ENCODE results near the gene OTOS.
A peak's percentile ranks its signal among the peaks of the same experiment; 100 is the strongest.

OTOS gene

DNA sequence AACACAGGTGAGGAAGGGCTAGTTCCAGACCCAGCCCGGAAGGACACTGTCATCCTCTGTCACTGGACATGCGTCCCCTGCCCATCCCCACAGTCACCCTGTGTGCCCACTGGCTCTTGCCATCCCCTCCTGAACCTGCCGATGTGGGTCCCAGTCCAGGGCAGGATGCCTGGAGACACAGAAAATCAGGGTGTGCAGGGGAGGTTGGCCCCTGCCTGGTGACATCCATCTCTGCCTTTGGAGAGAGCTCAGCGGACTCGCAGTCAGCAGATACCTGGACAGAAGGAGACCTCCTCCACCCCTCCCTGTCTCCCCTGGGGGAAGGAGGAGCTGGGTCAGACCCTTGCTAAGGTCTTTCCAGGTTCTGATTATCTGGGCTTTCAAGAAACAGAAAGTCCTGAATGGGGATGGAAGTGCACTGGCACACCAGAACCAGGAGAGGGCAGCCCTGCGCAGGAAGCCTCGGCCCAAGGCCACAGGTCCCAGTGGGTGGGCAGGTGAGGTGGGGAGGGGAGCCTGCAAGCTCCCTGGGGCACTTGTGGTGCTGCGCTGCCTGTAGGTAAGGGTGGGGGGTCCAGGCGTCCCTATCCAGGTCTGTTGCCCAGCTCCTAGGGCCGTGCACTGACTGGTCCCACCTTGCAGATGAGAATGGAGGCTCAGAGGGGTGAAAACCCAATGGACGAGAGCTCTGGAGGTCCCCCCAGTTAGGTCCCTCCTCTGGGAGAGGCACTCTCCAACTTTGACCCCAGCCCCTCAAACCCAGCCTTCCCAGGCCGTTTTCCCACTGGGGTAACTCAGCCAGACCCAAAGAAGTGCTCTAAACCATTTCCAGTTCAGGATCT lies 9.7 kb upstream of the OTOS start:
- DNase-seq, result peak; percentile 42 to 55 (median 46)

DNA sequence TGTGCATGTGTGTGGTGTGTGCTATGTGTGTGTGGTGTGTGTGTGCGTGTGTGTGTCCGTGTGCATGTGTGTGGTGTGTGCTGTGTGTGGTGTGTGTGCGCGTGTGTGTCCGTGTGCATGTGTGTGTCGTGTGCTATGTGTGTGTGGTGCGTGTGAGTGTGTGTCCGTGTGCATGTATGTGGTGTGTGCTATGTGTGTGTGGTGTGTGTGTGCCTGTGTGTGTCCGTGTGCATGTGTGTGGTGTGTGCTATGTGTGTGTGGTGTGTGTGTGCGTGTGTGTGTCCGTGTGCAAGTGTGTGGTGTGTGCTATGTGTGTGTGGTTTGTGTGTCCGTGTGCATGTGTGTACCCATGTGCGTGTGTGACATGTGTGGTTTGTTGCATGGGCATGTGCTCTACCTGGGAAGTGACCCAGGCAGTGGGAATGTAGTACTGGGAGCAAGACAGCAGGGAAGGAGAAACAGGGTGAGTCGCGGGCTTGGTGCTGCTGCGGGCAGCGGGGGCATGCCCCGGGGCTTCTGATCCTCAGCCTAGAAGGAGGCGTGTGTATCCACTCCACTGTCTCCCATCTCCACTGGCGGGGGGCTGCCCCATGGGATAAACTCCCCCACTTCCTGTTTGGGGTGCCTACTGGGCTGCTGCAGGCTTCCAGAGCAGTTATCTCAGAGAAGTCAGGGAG lies 7.6 kb upstream of the OTOS start:
- DNase-seq, result no peak

DNA sequence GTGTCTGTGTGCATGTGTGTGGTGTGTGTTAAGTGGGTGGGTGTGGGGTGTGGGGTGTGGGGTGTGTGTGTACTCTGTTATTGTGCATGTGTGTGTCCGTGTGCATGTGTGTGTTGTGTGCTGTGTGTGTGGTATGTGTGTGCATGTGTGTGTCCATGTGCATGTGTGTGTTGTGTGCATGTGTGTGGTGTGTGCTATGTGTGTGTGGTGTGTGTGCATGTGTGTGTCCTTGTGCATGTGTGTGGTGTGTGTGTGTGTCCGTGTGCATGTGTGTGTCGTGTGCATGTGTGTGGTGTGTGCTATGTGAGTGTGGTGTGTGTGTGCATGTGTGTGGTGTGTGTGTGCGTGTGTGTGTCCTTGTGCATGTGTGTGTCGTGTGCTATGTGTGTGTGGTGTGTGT lies 6.9 kb upstream of the OTOS start:
- no peak for DNase-seq

DNA sequence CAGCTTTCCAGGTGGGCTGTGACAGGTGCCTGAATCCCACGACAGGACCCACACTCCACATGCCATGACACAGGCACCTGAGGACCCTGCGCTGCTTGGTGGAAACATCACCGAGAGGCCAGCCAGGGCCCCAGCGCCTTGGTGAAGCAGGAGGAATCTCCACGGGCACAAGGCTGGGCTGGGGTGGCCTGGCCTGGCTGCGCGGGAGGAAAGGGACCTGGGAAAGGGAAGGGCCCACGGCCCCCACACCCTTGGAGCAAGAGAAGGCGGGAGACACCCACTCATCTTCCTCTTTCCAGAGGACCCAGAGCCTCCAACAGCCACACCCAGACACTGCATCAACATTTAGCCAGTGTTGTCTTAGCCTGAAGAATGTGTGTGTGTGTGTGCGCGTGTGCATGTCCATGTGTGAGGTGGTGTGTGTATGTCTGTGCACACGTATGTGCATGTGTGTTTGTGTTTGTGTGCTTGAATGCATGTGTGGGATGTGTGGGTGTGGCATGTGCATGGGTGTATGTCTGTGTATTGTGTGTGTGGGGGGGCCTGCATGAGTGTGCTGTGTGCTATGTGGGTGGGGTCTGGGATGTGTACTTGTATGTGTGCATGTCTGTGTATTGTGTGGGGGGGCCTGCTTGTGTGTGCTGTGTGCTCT lies 6.3 kb upstream of the OTOS start:
- DNase-seq, result peak in 2 of 3 donors; percentile 25 to 35

DNA sequence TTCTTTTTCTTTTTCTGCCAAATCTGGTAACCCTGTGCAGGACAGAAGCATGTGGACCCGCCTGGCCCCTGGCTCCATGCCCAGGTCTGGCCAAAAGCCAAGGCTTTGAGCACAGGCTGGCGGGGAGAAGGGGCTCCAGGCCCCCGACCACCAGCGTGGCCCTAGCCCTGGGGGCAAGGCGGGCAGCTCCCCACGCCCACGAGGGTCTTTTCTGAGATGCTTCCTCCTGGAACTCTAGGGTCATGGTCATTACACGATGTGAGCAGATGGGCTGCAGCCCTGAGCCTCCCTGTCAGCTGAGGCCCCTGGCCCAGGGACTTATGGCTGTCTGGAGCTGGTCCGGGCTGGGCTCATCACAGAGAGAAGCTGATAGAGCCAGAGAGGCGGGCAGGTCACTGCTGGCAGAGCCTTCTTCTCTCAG lies 5.7 kb upstream of the OTOS start:
- DNase-seq, result no peak

DNA sequence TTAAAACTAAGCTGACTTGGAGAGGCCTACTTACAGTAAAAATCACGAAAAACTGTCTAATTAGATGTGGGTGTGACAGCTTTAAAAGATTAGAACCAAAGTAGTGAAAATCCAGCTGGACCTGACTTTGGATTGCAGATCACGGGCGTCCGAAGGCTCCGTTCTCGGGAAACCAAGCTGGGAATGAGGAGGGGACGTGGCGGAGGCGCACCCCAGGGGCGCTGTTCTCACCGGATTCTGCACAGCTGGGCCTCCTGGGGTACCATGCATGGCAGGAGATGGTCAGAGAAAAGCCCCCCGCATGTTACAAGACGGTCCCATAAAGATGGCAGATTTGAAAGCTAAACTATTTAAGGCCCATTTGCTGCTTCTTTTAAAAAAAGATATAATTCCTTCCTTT lies 5.0 kb upstream of the OTOS start:
- no peak for DNase-seq

DNA sequence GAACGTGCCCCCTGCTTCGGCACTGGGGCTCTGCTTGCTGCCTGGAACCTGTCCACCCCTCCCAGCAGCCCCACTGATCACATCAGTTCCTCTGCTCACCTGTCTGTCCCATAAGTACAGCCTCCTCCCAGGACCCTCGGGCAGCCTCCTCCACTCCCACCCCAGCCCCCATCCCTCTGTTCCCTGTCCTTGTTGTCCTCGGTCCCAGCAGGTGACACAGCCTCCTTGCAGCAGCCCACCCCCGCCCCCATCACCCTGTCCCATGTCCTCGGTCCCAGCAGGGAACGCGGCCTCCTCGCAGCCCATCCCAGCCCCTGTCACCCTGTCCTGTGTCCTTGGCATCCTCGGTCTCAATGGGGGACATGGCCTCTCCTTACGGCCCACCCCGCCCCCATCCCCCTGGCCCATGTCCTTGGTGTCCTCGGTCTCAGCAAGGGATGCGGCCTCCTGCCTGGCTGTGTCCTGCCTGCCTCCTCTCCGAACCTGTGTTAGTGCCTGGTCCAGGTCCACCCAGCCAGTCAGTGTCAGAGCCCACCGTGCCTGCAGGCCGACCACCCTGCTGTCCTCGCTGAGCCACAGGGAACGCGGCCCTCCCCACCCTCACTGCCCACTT lies 4.3 kb upstream of the OTOS start:
- no peak for DNase-seq

DNA sequence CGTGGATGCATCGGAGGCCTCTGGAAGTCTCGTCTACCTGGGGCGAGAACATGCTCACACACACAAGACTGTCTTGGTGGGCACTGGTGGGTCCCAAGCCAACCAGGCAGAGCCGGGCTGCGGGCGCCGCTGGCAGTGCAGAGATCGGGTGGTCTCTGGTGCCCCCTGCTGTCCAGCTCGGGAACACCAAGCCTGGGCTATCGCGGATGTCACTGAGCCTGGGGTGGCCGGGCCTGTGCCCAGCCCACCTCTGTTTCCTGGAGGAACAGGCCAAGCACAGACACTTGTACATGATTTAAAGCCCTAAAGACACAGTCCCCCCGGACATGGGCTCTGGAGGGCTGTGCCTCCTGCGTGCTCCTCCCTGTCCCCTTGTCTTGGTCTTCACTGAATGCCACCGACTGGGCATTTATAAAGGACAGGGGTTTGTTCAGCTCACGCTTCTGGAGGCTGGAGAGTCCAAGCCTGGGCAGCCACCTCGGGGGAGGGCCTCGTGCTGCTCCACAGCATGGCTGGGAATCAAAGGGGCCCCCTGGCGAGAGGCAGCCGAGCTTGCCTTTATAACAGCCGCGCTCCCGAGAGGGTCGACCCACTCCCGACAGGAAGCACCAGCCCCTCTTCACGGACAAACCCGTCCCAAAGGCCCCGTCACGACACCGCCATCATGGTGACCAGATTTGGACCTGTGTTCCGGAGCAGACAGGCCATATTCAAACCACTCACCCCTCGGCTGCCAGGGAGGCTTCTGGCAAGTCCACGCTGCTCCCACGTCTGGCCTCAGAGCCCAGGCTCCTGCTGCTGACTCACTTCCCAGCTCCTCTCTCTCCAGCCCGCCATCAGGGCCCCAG lies 3.6 kb upstream of the OTOS start:
- DNase-seq, result peak; percentile 67 to 79 (median 79)

DNA sequence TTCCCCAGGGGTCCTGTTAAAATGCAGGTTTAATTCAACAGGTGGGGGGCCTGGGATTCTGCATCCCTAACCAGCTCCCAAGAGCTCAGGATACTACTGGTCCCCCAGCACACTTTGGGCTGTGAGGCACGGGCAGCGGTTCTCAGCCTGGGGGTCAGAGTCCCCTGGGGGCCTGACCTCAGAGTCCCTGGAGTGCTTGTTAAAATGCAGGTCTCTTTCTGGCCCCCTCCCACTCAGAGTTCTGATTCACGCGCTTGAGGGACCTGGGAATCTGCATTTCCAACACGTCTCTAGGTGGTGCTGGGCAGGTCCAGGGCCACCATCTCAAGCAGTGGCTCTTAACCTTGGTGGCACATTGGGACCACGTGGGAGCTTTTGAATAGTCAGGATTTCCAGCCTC lies 2.8 kb upstream of the OTOS start:
- no peak for DNase-seq

DNA sequence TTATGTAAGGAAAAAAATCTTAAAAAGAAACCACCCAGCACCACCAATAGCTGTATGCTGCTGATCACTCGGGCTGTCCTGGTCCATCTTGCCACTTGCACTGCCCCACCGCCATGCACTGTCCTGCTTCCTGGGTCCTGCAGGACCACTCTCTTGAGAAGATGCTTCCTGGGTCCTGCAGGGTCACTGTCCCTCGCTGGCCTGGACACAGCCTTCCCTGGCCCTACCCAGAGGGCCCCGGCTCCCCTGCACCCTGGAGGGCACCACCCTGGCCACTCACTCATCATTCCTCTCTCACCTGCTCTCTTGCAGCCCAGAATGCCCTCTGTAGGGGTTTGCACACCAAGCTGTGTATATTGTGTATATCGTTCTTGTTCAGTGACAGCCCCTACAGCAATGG lies 2.4 kb upstream of the OTOS start:
- DNase-seq, result no peak

DNA sequence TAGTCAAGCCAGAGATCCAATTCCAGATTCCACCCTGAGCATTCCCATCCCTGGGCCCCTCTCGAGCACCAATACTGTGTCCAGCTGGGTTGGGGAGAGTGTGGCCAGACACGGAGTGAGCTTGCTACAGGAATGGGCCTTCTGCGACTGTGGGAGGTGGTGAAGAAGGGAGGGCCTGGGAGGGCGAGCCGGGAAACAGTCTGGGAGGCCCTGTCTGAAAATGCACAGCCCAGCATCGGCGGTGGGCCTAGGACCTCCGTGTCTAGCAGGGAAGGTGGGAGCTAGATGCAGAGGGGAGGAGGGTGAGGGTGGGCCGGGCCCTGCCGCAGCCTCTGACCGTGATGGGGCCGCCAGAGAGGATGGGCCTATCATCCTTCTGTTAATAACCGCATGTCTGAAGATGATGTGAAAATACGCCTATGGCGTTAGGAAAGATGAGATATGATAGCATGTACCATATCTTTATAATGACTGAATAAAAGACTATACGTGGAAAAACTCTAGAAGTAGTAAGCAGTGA lies 1.9 kb upstream of the OTOS start:
- no peak for DNase-seq

DNA sequence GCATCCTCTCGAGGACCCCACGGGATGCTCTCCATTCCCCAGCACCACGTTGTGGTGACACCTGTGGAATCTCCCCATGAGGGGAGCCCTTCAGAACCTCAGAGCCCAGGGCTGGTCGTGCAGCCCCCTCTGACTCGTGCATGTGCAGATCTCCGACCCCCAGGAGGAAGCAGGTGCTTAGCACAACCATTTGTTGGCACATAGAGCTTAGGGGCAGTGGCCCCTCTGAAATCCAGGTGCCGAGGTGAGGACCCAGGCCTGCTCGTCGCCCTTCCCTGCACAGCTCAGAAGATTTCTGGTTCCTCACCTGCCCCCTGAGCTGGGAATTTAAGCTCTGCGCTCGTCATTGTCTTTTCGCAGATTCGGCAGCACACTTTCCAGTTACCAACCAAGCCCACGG lies 1.3 kb upstream of the OTOS start:
- no peak for DNase-seq

DNA sequence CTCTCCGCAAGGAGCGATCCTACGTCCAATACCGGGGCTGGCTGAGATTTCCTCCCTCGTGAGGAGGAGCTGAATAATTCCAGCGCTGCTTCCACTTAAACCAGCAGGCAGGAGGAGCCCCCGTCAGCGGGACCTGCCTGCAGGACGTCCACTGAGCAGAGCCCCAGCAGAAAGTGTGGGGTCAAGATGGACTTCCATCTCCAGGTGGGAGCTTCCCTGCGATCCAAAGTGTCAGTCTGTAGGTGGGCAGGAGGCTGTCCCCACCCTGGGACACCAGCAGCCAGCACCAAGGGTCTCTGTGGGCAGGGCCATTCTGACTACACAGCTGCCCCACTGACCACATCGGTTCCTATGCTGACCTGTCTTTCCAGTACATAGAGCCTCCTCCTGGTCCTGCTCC lies 462 bp upstream of the OTOS start:
- no peak for DNase-seq

DNA sequence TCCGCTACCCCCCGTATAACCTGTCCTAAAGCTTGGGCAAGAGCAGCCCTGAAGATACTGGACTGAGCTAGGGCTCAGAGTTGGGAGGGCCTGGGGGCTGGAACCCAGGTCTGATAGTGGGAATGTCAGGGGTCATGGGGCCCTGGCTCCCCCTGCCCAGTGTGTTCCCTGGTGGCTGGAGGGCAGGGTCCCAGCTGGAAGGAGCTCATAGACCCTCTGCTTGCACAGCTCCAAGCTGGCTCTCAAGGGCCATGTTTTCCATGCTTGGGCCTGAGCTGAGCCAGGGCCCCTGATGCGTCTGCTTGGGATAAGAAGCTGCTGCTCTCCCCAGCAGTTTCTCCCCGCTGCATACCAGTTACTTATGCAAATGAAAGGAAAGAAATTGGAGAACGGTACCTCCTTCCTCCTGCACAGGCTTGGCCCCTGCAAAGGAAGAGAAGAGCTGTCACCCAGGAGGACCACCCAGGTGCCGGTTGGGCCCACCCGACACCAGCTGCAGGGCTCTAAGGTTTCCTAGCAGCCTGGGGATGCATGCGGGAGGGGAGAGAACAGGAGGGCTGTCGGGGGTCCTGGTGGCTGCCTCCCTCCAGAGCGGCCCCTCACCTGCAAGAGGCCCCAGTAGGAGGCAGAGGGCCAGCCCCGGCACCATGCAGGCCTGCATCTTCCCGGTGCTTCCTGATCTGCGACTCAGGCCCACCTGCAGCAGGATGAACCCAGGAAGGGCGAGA lies 628 bp downstream of the OTOS start:
- DNase-seq, result no peak

DNA sequence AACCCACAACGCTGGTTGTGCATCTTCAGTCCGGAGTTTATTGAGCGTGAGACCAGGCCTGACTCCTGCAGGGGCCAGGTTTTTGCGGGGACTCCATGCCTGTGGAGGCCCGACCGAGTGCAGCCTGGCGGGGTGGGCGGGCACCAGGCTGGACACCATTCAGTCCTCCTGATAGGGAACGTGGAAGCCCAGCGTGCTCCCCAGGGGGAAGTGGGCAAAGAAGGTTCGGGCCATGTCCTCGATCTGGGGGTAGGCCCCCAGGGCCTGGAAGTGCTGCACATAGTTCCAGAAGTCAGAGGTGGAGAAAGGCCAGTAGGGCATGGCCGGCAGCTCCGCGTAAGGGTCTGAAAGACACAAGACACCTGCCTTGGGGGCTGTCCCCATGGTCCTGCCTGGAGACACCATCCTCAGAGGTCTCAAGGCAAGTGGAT lies 1.4 kb downstream of the OTOS start:
- no peak for DNase-seq

DNA sequence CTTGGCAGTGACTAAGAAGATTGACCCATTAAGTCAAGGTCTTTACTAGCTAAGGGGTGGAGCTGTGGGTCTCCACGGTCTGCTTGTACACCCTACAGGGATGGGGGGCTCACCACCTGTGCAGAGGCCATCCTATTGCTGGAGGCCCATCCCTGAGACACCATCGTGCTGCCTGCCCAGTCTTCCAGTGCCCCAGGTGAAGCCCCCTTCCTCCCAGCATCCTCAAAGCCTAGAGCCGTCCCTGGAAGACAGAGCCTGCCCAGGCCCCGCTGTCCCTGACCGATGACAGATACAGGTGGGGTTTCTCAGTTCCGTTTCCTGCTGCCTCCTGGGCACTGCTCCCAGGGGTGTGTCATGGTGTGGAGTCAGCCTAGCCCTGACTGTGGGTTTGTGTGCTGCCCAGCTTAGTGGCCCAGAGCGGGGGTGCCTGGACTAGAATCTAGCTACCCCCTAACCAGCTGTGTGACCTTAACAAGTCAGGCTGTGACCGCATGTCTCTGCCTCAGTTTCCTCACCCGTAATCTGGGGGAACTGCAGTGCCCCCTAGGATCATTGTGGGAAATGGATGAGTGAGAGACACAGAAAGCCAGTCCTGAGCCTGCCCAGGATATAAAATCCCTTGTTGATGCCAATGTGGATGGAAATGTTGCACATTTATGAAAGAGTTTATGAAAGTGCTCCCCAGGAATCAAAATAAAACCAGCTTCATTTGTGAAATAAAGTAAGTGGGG lies 2.0 kb downstream of the OTOS start:
- DNase-seq, result no peak

DNA sequence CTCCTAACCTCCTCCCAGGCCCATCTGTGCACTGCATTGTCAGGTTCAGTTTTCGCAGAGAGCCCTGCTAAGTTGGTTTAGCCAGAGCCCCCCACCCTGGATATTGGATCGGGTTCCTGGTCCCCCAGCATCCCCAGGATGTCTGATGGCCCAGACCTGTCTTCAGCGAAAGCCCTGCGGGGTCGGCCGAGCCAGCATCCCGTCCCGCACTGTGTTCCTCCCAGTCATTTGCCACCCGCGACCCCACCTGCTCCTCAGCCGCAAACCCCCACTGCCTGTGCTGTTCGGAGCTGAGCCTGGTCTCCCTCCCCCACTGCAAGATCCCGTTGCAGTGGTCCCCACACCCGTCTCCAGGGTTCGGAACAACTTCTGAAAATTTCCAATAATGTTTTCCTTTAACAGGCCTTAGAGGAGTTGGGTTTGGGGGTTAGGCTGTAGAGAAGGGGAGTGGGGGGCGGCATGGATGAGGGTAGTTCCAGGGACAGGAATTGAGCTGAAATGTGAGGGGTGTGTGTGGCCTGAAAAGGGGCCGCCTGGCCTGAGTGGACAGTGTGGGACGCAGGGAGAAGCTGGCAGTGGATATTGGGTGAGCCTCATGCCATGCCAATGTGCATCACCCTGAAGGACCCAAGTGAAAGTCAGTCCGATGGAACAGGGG lies 2.7 kb downstream of the OTOS start:
- no peak for DNase-seq

DNA sequence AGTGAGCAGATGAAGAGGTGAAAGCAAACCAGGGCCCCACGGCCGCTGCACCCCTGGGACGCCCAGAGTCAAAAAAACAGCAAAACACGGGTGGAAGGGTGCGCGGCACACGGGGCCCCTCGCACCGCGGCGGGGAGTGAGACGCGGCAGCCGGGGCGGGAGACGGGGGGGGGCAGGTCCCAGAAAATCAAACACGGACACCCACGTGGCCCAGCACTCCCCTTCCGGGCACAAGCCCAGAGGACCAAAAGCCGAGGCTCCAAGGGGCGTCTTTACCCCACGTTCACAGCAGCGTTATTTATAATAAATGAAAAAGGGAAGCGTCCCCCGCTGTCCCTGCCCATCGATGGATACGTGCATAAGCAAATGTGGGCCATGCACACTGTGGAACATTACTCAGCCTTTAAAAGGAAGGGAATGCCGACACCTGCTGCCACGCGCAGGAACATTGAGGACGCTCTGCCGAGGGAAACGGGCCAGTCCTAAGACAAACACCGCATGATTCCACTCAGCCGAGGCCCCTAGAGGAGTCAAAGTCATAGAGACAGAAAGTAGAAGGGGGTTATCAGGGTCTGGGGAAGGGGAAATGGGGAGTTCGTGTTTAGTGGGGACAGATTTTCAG lies 3.7 kb downstream of the OTOS start:
- peak in 2 of 3 donors; percentile 10 to 27 for DNase-seq

DNA sequence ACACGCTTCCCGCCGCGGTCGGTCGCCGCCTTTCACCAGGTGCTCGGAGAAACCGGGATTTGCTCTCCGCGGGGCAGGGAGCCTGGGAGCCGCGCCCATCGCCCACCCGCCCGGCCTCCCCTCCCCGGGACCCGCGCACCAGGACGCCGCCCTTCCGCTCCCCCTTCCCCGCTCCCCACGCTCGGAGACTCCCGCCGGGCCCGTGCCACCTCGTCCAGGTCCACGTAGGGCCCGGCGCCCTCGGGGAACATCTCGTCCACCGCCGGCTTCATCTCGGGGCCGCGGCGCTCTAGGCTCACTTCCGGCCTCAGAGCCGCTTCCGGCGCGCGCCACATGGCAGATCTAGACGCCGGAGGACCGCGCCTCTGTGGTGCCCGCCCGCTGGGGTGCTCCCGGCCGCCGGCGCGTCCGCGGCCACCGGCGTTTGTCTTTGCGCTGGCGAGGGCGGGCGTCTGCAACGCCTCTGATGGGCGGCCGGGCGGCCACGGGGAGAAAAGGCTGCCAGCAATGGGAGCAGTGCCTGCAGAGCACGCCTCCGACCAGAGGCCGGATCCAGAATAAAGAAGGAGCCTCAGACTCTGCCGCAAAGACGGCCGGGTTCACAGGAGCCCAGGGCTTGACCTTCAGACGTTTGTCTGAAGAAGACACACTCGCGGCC lies 4.3 kb downstream of the OTOS start, which contains the start of gene COPS9:
TSS of gene COPS9 (minus strand) at position 293 of the 658 bp plus-strand sequence. CDS start at position 272, 21 bp downstream.
- peak; percentile 92 to 96 (median 95) for DNase-seq
